Type B pancreatic cell (in vitro differentiated cells): ENCODE results near the gene CDH11. TPM values are rescaled to one million over a fixed set of nuclear protein-coding genes. Genes with fewer than 3 reads are reported as not detected.

Experiments
- DNase-seq: peaks from one replicate; pipeline ENCODE4 v3.0.0; 2021; ENCODE audit warnings: mixed read lengths; ENCODE audit not compliant: unreplicated experiment; ENCODE audit errors: extremely low spot score
- H3K27ac Mint-ChIP-seq: 2 replicates; pipeline ENCODE4 v1.8.0; 2021; ENCODE audit warnings: mild to moderate bottlenecking, mixed read lengths
- H3K27me3 Mint-ChIP-seq: 2 replicates; pipeline ENCODE4 v1.8.0; 2021; ENCODE audit warnings: mixed read lengths
- H3K36me3 Mint-ChIP-seq: 2 replicates; pipeline ENCODE4 v1.8.0; 2021; ENCODE audit warnings: mixed read lengths
- H3K4me1 Mint-ChIP-seq: one replicate; pipeline ENCODE4 v1.8.0; 2021; ENCODE audit warnings: mixed read lengths; ENCODE audit not compliant: unreplicated experiment
- H3K4me3 Mint-ChIP-seq: 2 replicates; pipeline ENCODE4 v1.8.0; 2021; ENCODE audit warnings: mild to moderate bottlenecking, mixed read lengths
- H3K9me3 Mint-ChIP-seq: 2 replicates; pipeline ENCODE4 v1.8.0; 2021; ENCODE audit warnings: mixed read lengths
- CTCF ChIP-seq: fragments of 200-600 bp; sonication (generic); conservative IDR thresholded peaks from 2 replicates; pipeline ENCODE4 v1.5.0; 2021; ENCODE audit warnings: antibody characterized with exemption, mild to moderate bottlenecking
- total RNA-seq: library from RNA; stranded (reverse); gene quantifications from 2 replicates; pipeline ENCODE4 v1.2.1, GENCODE V29; 2021; ENCODE audit warnings: low replicate concordance

The CDH11 gene
- total RNA-seq, 1 donor from 2014 or later = 287 TPM

DNA sequence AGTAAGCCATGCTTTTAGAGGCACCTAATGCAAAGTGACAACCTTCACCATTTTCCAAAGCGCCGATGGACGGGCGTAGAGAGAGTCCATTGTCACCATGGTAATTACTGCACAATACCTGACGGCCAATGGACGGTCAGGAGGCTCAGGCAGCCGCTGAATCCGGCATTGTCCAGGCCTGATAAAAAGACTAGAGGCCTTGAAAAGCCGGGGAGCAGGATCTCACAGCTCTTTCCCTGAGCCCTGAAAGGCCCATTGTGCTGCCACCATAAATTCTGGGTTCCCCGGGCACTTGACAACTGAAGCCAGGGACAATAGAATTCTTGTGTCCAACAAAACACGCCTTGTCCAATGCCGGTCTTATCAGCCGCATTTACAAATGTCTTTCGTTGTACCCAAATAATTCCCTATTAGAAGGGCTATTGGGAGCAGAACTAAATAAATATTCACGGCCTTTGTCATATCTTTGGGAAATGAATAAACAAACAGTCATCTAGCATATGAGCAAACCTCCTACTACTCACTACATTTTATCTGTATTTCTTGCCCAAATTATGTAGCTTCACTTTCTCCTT is 62.4 kb downstream of the CDH11 start:
- no peak for TF ChIP-seq CTCF
- no peak overlapping the region for H3K27ac Mint-ChIP-seq
- DNase-seq = no peak
- H3K27me3 Mint-ChIP-seq = no peaks in the 10 kb centered on the region
- H3K4me1 Mint-ChIP-seq = peaks cover 37% of the 10 kb centered on the region
- no peaks in the 10 kb centered on the region for H3K9me3 Mint-ChIP-seq
- H3K36me3 Mint-ChIP-seq = peaks cover 10% of the 10 kb centered on the region
- H3K4me3 Mint-ChIP-seq = no peak overlapping the region

GRCh38 chr16:65057184-65057583 is 64.7 kb downstream of the CDH11 start:
- Mint-ChIP-seq H3K36me3 (peaks cover 27% of the 10 kb centered on the region), H3K27me3 (no peaks in the 10 kb centered on the region), H3K9me3 (no peaks in the 10 kb centered on the region), H3K27ac (no peak overlapping the region), H3K4me1 (peaks cover 30% of the 10 kb centered on the region), H3K4me3 (no peak overlapping the region)
- no peak for TF ChIP-seq CTCF
- DNase-seq = no peak

GRCh38 chr16:65054457-65054856 is 67.4 kb downstream of the CDH11 start:
- Mint-ChIP-seq H3K27me3 (no peaks in the 10 kb centered on the region), H3K36me3 (peaks cover 36% of the 10 kb centered on the region), H3K27ac (no peak overlapping the region), H3K4me3 (no peak overlapping the region), H3K4me1 (peaks cover 21% of the 10 kb centered on the region), H3K9me3 (no peaks in the 10 kb centered on the region)
- no peak for TF ChIP-seq CTCF
- DNase-seq = no peak

DNA sequence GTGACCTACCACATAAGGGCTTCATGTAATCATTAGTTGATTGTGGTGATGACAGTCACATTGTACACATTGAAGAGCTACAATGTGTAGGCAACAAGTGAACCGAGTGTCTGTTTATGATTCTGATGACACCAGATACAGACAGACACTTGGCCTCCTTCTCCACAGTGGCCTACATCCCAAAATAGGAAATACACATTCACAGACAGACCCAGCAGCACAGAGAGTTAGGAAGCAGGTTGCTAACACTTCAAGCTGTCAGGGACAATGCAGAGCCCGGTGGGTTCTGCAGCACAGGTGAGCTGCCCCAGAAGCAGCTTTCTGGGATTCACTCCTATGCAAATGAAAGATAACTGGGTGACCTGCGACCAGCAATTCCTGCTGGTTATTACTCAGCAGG is 72.2 kb downstream of the CDH11 start:
- no peak for TF ChIP-seq CTCF
- H3K27ac Mint-ChIP-seq = no peak overlapping the region
- no peak overlapping the region for H3K4me3 Mint-ChIP-seq
- H3K9me3 Mint-ChIP-seq = no peaks in the 10 kb centered on the region
- peaks cover 37% of the 10 kb centered on the region for H3K36me3 Mint-ChIP-seq
- H3K4me1 Mint-ChIP-seq = peaks cover 12% of the 10 kb centered on the region
- no peaks in the 10 kb centered on the region for H3K27me3 Mint-ChIP-seq
- no peak for DNase-seq

- Mint-ChIP-seq H3K36me3 (peaks cover 29% of the 10 kb centered on the region), H3K4me1 (peaks cover 17% of the 10 kb centered on the region), H3K27ac (no peak overlapping the region), H3K4me3 (no peak overlapping the region), H3K9me3 (peaks cover 4% of the 10 kb centered on the region), H3K27me3 (no peaks in the 10 kb centered on the region)
- no peak for TF ChIP-seq CTCF
- DNase-seq = no peak
These were observed 75.9 kb downstream of the CDH11 start for GRCh38 chr16:65045961-65046360.

DNA sequence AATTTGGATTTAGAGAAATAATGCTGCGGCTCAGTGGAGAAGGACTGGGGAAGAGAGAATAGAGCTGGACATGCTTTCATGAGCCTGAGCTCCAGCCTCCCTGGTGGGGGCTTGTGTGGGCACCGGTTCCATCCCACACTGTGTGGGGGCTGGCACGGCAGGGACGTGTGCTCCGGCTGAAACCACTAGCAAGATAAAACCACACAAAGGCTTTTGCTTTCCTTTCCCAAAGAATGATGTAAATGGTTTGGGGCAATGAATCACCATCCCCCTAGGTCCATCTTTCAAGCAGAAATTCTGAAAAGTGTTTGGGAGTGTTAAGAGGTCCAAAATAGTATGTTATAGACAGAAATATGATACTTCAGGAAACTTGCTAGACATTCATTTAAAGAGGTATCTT is 77.0 kb downstream of the CDH11 start:
- H3K4me3 Mint-ChIP-seq = no peak overlapping the region
- DNase-seq = no peak
- H3K9me3 Mint-ChIP-seq = peaks cover 6% of the 10 kb centered on the region
- TF ChIP-seq CTCF = no peak
- H3K4me1 Mint-ChIP-seq = peaks cover 13% of the 10 kb centered on the region
- no peaks in the 10 kb centered on the region for H3K27me3 Mint-ChIP-seq
- H3K27ac Mint-ChIP-seq = no peak overlapping the region
- peaks cover 32% of the 10 kb centered on the region for H3K36me3 Mint-ChIP-seq
